GM10248 (cell line): ENCODE measurements around the gene SCUBE1.

Experiments
- CTCF ChIA-PET: fragments of 300-600 bp; sonication (Branson Sonifier 250); formaldehyde crosslinking; extraction: SDS; loops from one replicate; lab custom pipeline; 2021; ENCODE audit warnings: antibody characterized with exemption; lab: Yijun Ruan, JAX
- POLR2A ChIA-PET: fragments of 350-650 bp; sonication (Branson Sonifier 250); formaldehyde crosslinking; extraction: SDS; loops from one replicate; lab custom pipeline; 2020; ENCODE audit warnings: antibody characterized with exemption; lab: Yijun Ruan, JAX
- DNase-seq: peaks from one replicate; pipeline ENCODE4 v3.0.0; 2012; ENCODE audit errors: extremely low spot score
- TF ChIP-seq, protein P1 (sequence below): IDR thresholded peaks from 2 replicates; pipeline ENCODE4 v1.5.1; 2012; ENCODE audit warnings: mild to moderate bottlenecking, low read depth; ENCODE audit errors: extremely low read depth, missing control alignments, control extremely low read depth

Gene SCUBE1

DNA sequence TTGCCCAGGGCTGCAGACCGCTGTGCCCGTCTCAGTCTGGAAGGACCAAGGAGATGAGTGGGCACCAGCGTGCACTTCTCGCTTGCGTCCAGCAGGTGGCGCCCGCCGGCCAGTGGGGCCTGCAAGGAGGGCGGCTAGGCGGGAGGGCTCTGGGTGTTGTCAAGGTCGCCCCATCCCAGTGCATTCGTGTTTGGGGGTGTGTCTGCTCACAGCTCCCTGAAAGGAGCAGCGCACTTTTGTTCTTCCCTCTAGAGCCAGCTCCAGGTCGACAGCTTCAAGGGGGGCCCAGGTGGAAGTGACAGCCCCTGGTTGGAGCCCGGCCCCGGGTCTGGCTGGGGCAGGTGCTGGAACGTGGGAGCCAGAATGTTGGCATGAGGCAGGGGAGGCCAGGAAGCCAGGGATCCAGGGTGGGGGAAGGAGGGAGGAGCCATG is 45.3 kb upstream of the SCUBE1 start:
- TF ChIP-seq, protein P1, sequence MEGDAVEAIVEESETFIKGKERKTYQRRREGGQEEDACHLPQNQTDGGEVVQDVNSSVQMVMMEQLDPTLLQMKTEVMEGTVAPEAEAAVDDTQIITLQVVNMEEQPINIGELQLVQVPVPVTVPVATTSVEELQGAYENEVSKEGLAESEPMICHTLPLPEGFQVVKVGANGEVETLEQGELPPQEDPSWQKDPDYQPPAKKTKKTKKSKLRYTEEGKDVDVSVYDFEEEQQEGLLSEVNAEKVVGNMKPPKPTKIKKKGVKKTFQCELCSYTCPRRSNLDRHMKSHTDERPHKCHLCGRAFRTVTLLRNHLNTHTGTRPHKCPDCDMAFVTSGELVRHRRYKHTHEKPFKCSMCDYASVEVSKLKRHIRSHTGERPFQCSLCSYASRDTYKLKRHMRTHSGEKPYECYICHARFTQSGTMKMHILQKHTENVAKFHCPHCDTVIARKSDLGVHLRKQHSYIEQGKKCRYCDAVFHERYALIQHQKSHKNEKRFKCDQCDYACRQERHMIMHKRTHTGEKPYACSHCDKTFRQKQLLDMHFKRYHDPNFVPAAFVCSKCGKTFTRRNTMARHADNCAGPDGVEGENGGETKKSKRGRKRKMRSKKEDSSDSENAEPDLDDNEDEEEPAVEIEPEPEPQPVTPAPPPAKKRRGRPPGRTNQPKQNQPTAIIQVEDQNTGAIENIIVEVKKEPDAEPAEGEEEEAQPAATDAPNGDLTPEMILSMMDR, result peak; percentile 99
- POLR2A ChIA-PET, result no interaction called here
- CTCF ChIA-PET, result interaction anchor here (1.1 to 1.8 kb wide), 6 partner anchors 10 to 201 kb away, joined by 3 to 8 read pairs (median 4); no protein-coding TSS in a partner anchor
- DNase-seq, result peak; percentile 85

DNA sequence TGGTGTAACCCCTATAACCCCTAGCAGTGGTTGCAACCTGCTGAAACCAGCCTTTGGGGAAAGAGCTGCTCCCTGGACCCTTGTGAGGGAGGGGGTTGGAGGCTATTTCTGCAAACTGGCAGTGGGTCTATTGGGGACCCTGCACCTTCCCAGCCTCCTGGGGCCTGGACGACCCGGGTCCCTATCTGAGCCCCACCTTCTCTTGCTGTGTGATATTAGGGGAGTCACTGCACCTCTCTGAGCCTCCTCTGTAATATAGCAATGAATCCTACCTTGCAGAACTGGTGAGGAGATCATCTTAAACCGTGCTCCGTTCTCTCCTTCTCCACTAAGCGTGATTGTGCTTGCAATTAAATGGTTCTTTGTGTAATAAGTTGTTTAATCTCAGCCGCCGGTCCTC is 44.6 kb upstream of the SCUBE1 start:
- TF ChIP-seq, protein P1, result no peak
- DNase-seq, result no peak
- ChIA-PET POLR2A (no interaction called here), CTCF (interaction anchor here (1.0 to 6.5 kb wide), 8 partner anchors 9 to 200 kb away, joined by 3 to 50 read pairs (median 4); no protein-coding TSS in a partner anchor)

DNA sequence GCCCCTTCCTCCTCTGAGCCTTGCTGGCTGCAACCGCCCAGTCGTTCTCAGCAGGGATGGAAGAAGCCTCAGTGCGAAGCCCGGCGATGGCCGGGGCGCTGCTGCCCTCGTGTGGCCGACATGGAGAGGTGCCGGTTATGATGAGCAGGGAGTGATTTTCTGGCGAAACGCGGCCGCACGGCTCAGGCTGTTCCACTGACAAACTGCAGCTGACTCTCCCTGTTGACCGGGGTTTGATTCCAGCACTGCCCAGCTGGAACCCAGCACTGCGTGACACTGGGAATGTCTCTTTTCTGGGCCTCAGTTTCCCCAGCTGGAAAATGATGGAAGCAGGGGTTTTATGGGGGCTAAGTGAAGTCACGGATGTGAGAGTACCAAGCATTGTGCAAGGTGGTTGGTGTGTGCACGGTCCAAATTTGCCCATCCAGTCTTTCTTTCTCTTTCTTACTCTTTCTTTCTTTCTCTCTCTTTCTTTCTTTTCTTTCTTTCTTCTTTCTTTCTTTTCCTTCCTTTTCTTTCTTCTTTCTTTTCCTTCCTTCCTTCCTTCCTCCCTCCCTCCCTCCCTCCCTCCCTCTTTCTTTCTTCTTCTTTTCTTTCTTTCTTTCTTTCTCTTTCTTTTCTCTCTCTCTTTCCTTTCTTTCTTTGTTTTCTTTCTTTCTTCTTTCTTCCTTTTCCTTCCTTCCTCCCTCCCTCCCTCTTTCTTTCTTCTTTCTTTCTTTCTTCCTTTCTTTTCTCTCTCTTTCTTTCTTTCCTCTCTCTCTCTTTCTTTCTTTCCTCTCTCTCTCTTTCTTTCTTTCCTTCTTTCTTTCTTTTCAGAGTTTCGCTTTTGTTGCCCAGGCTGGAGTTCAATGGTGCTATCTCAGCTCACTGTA is 42.8 kb upstream of the SCUBE1 start:
- POLR2A ChIA-PET, result no interaction called here
- TF ChIP-seq, protein P1, result peak; percentile 94

DNA sequence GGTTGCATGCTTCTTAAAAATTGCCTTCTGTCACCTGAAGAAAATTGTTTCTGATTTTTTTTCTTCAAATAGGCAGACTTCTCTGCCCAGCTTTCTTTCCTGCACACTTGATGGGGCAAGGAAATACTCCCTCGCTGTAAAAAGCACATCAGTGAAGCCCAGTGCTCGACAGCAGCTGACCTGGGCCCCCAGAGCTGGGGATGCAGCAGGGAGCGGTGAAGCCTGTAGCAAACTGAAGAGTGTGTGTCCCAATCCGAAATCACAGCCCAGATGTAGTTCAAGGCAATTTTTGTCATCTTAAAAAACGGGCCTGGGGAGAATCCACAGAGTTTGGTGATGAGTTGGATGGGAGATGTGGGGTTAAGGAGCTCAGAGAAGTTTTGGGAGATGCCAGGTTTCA is 41.7 kb upstream of the SCUBE1 start:
- TF ChIP-seq, protein P1, result no peak
- POLR2A ChIA-PET, result no interaction called here
- CTCF ChIA-PET, result interaction anchor here (0.7 to 6.5 kb wide), 5 partner anchors 9 to 155 kb away, joined by 3 to 50 read pairs (median 5); no protein-coding TSS in a partner anchor
- DNase-seq, result no peak

More for the DNA sequence above, 42.8 kb upstream of the SCUBE1 start:
- CTCF ChIA-PET, result interaction anchor here (0.9 to 6.5 kb wide), 5 partner anchors 28 to 329 kb away, joined by 3 to 50 read pairs (median 6); no protein-coding TSS in a partner anchor
- DNase-seq, result peak; percentile 89

DNA sequence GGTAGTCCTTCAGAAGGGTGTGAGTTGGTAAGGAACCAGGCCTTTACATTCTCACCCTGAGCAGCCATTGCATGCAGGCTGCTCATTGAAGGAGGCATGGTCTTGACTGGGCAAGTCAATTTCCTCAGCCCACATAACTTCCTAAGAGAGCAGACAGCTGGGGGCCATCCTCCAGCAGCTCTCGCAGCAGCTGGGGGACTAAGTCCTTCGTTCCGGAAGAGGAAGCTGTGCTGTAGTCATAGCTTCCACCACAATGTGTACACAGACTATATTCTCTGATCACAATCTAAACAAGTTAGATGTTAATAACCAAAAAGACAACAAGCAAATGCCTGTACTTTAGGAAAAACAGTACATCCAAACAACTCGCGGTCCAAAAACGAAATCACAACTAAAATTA is 38.5 kb upstream of the SCUBE1 start:
- DNase-seq, result no peak
- ChIA-PET CTCF (interaction anchor here (1.0 to 6.5 kb wide), 5 partner anchors 12 to 612 kb away, joined by 3 to 50 read pairs (median 8); no protein-coding TSS in a partner anchor), POLR2A (no interaction called here)
- TF ChIP-seq, protein P1, result no peak

DNA sequence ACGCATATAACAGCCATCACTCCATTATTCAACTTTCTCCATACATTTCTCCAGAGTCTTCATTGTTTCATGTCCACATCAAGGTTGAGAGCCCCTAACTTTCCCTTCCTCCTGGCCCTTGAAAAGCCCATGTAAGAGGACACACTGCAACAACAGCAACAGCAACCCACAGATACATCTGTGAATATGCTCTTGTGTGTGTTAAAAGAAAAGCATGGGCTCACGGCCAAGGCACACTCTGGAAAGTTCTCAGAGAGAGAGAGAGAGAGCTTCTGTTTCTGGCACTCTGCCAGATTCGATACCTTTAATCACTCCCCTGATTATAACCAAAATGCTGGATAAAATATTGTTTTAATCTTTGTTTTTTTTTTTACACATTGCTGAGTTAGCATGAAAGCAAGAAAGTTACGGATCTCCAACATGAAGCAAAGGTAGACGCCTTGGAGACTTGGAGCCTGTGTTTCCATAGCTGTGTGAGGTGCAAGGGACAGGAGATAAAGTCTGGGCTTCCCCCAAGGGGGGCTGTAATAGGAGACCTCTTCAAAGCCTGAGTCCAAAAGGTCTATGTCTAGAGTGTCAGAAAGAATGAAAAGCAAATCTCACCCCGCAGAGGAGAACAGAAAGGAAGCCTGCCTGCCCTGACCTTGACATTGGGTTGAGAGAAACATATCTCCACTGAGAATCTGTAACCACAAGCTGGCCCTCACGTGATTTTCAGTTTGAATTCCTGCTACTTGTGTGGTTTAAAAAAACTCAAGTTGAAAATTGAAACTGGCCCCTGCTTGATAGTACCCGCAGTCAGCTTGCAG is 34.9 kb upstream of the SCUBE1 start:
- CTCF ChIA-PET, result interaction anchor here (0.8 to 1.4 kb wide), 7 partner anchors 10 to 146 kb away, joined by 3 to 7 read pairs (median 4); no protein-coding TSS in a partner anchor
- no peak for DNase-seq
- TF ChIP-seq, protein P1, result no peak
- POLR2A ChIA-PET, result no interaction called here
